Loucy (cell line): ENCODE measurements around the gene PDE8A.

ENCODE experiments used
- CTCF ChIP-seq: fragments of 200-600 bp; sonication (generic); conservative IDR thresholded peaks from 2 replicates; pipeline ENCODE4 v1.5.1; 2014; ENCODE audit warnings: mild to moderate bottlenecking, antibody characterized with exemption, low read length
- EZH2phosphoT487 ChIP-seq: fragments of 200-600 bp; IDR thresholded peaks from 2 replicates; pipeline ENCODE4 v1.6.1; 2018; ENCODE audit warnings: antibody characterized with exemption, mild to moderate bottlenecking, moderate library complexity, borderline replicate concordance

GRCh38 chr15:85142312-85142711 is 160.7 kb downstream of the PDE8A start:
- no peak for TF ChIP-seq CTCF
- TF ChIP-seq EZH2phosphoT487 = no peak
